A375 (cell line): ENCODE data around the gene KRTAP2-3. TPM values are rescaled to one million over a fixed set of nuclear protein-coding genes. Genes with fewer than 3 reads are reported as not detected.

Source experiments
- total RNA-seq: library from RNA; depleted of rRNA; stranded (reverse); fragments of >200 nt; shearing (Covaris generic); gene quantifications from 2 replicates; pipeline ENCODE4 v1.2.3, GENCODE V29; 2014; rRNA removed

The KRTAP2-3 gene
- total RNA-seq = 0.29 TPM in 1 of 2 replicates, not detected in the other

GRCh38 chr17:41060052-41060604 is at the start of gene KRTAP2-3:
KRTAP2-3 (minus strand) TSS chr17:41060114; CDS start chr17:41060050, 64 bp downstream.

GRCh38 chr17:41105347-41105746 is 45.4 kb upstream of the KRTAP2-3 start, which contains the start of gene KRTAP4-9:
KRTAP4-9 (plus strand) TSS chr17:41105389; CDS start chr17:41105389, 0 bp downstream.

GRCh38 chr17:41101586-41102259 is 41.8 kb upstream of the KRTAP2-3 start, which contains the start of gene KRTAP4-16:
KRTAP4-16 (minus strand) TSS chr17:41102209; CDS start chr17:41102209, 0 bp downstream.

GRCh38 chr17:41098042-41098441 is 38.1 kb upstream of the KRTAP2-3 start, which contains the start of gene KRTAP4-8:
KRTAP4-8 (minus strand) TSS chr17:41098142; CDS start chr17:41098084, 58 bp downstream.

GRCh38 chr17:41084100-41084856 is 24.4 kb upstream of the KRTAP2-3 start, which contains the start of gene KRTAP4-7:
KRTAP4-7 (plus strand) TSS chr17:41084150; CDS start chr17:41084207, 57 bp downstream.

GRCh38 chr17:41065829-41066624 is 6.1 kb upstream of the KRTAP2-3 start, which contains the start of gene KRTAP2-4:
KRTAP2-4 (minus strand) TSS chr17:41065879; CDS start chr17:41065845, 34 bp downstream.

GRCh38 chr17:41055130-41055529 is 4.8 kb downstream of the KRTAP2-3 start, which contains the start of gene KRTAP2-2:
KRTAP2-2 (minus strand) TSS chr17:41055230; CDS start chr17:41055211, 19 bp downstream.

GRCh38 chr17:41046735-41047465 is 13.0 kb downstream of the KRTAP2-3 start, which contains the start of gene KRTAP2-1:
KRTAP2-1 (minus strand) TSS chr17:41047316; CDS start chr17:41047267, 49 bp downstream.

GRCh38 chr17:41040783-41041571 is 18.9 kb downstream of the KRTAP2-3 start, which contains the start of gene KRTAP1-1:
KRTAP1-1 (minus strand) TSS chr17:41041450; CDS start chr17:41041397, 53 bp downstream.

GRCh38 chr17:41034346-41034935 is 25.5 kb downstream of the KRTAP2-3 start, which contains the start of gene KRTAP1-3:
KRTAP1-3 (minus strand) TSS chr17:41034874; CDS start chr17:41034821, 53 bp downstream.

GRCh38 chr17:41029633-41030245 is 30.2 kb downstream of the KRTAP2-3 start, which contains the start of gene KRTAP1-4:
KRTAP1-4 (minus strand) TSS chr17:41030195; CDS start chr17:41030078, 117 bp downstream.

GRCh38 chr17:41026715-41027471 is 33.0 kb downstream of the KRTAP2-3 start, which contains the start of gene KRTAP1-5:
KRTAP1-5 (minus strand) TSS chr17:41027208; CDS start chr17:41027155, 53 bp downstream.

Other genes with a start within 250 kb of the KRTAP2-3 start
- gene KRT10, start 237.5 kb downstream of the KRTAP2-3 start, total RNA-seq = 30.4 and 38.5 TPM in 2 replicates
- gene KRT12, start 192.9 kb downstream of the KRTAP2-3 start, total RNA-seq = 1.6 and 3.4 TPM in 2 replicates
- 0.08 TPM in 1 of 2 replicates, not detected in the other for gene KRT20, start 174.9 kb downstream of the KRTAP2-3 start, total RNA-seq
- gene KRT23, start 122.5 kb downstream of the KRTAP2-3 start, total RNA-seq = 0.08 TPM in 1 of 2 replicates, not detected in the other
- gene KRT39, start 93.2 kb downstream of the KRTAP2-3 start, total RNA-seq = not detected in 2 replicates
- gene KRT40, start 75.8 kb downstream of the KRTAP2-3 start, total RNA-seq = not detected in 2 replicates
- gene KRTAP3-3, start 66.0 kb downstream of the KRTAP2-3 start, total RNA-seq = not detected in 2 replicates
- not detected in 2 replicates for gene KRTAP3-2, start 60.2 kb downstream of the KRTAP2-3 start, total RNA-seq
- gene KRTAP3-1, start 51.0 kb downstream of the KRTAP2-3 start, total RNA-seq = not detected in 2 replicates
- gene KRTAP1-5, start 32.9 kb downstream of the KRTAP2-3 start, total RNA-seq = not detected in 2 replicates
- not detected in 2 replicates for gene KRTAP1-4, start 29.9 kb downstream of the KRTAP2-3 start, total RNA-seq
- not detected in 2 replicates for gene KRTAP1-3, start 25.2 kb downstream of the KRTAP2-3 start, total RNA-seq
- not detected in 2 replicates for gene KRTAP1-1, start 18.7 kb downstream of the KRTAP2-3 start, total RNA-seq
- gene KRTAP2-1, start 12.8 kb downstream of the KRTAP2-3 start, total RNA-seq = not detected in 2 replicates
- not detected in 2 replicates for gene KRTAP2-2, start 4.9 kb downstream of the KRTAP2-3 start, total RNA-seq
- gene KRTAP2-4, start 5.8 kb upstream of the KRTAP2-3 start, total RNA-seq = not detected in 2 replicates
- gene KRTAP4-7, start 24.0 kb upstream of the KRTAP2-3 start, total RNA-seq = not detected in 2 replicates
- not detected in 2 replicates for gene KRTAP4-8, start 38.0 kb upstream of the KRTAP2-3 start, total RNA-seq
- not detected in 2 replicates for gene KRTAP4-16, start 42.1 kb upstream of the KRTAP2-3 start, total RNA-seq
- gene KRTAP4-9, start 45.3 kb upstream of the KRTAP2-3 start, total RNA-seq = not detected in 2 replicates
- not detected in 2 replicates for gene KRTAP4-11, start 58.3 kb upstream of the KRTAP2-3 start, total RNA-seq
- not detected in 2 replicates for gene KRTAP4-12, start 64.1 kb upstream of the KRTAP2-3 start, total RNA-seq
- gene KRTAP4-6, start 80.4 kb upstream of the KRTAP2-3 start, total RNA-seq = not detected in 2 replicates
- not detected in 2 replicates for gene KRTAP4-5, start 89.7 kb upstream of the KRTAP2-3 start, total RNA-seq
- not detected in 2 replicates for gene KRTAP4-4, start 100.6 kb upstream of the KRTAP2-3 start, total RNA-seq
- not detected in 2 replicates for gene KRTAP4-3, start 108.1 kb upstream of the KRTAP2-3 start, total RNA-seq
- not detected in 2 replicates for gene KRTAP4-2, start 118.1 kb upstream of the KRTAP2-3 start, total RNA-seq
- gene KRTAP4-1, start 124.8 kb upstream of the KRTAP2-3 start, total RNA-seq = not detected in 2 replicates
- gene KRTAP9-1, start 129.8 kb upstream of the KRTAP2-3 start, total RNA-seq = not detected in 2 replicates
- gene KRTAP9-2, start 166.5 kb upstream of the KRTAP2-3 start, total RNA-seq = not detected in 2 replicates
- gene KRTAP9-3, start 172.3 kb upstream of the KRTAP2-3 start, total RNA-seq = not detected in 2 replicates
- not detected in 2 replicates for gene KRTAP9-8, start 177.9 kb upstream of the KRTAP2-3 start, total RNA-seq
- gene KRTAP9-4, start 189.6 kb upstream of the KRTAP2-3 start, total RNA-seq = not detected in 2 replicates
- gene KRTAP9-9, start 195.3 kb upstream of the KRTAP2-3 start, total RNA-seq = not detected in 2 replicates
- not detected in 2 replicates for gene KRTAP9-6, start 205.3 kb upstream of the KRTAP2-3 start, total RNA-seq
- gene KRTAP9-7, start 215.6 kb upstream of the KRTAP2-3 start, total RNA-seq = not detected in 2 replicates
- gene KRTAP29-1, start 242.7 kb upstream of the KRTAP2-3 start, total RNA-seq = not detected in 2 replicates
- not detected in 2 replicates for gene KRTAP16-1, start 249.2 kb upstream of the KRTAP2-3 start, total RNA-seq